Gastrocnemius medialis (tissue), 4 donors: ENCODE data around the gene PPARGC1A.

Experiments used
- CTCF ChIP-seq, 5 experiments: fragments of 450-650 bp in 3 of 5; fragments of 200-600 bp in 2 of 5; sonication (generic) in 2 of 5; IDR thresholded peaks in 4 of 5; conservative IDR thresholded peaks in 1 of 5; 1 replicate in 4 of 5; 2 replicates in 1 of 5; pipeline ENCODE4 v1.5.1; 2016 to 2019; ENCODE audit warnings: antibody characterized with exemption in 5 of 5, mild to moderate bottlenecking in 3 of 5, moderate library complexity in 3 of 5
- POLR2A ChIP-seq, 2 donors: fragments of 450-650 bp; IDR thresholded peaks; one replicate each; pipeline ENCODE4 v1.6.1; 2017; ENCODE audit warnings: antibody characterized with exemption in 2 of 2, mild to moderate bottlenecking in 2 of 2, moderate library complexity in 2 of 2

GRCh38 chr4:23890369-23891063 is 669 bp upstream of the PPARGC1A start:
- TF ChIP-seq POLR2A (IDR thresholded peaks at IDR 0.05), result no peak
- no peak for TF ChIP-seq CTCF (IDR thresholded peaks at IDR 0.05 in 4 of 5, conservative IDR thresholded peaks at IDR 0.05 in 1 of 5)
